Endodermal cell (in vitro differentiated cells): Measurements from ENCODE around the gene WNK1. TPM values are rescaled to one million over a fixed set of nuclear protein-coding genes. Genes with fewer than 3 reads are reported as not detected.

Experiments
- DNase-seq: peaks from one replicate; pipeline ENCODE4 v3.0.0-alpha.2; 2017
- H3K27ac ChIP-seq: 2 replicates; pipeline ENCODE4 v1.5.1; 2013; ENCODE audit warnings: mild to moderate bottlenecking, low read depth, low read length, moderate library complexity
- H3K27me3 ChIP-seq: 2 replicates; pipeline ENCODE4 v1.6.1; 2013; ENCODE audit warnings: mild to moderate bottlenecking, low read length, moderate library complexity; ENCODE audit not compliant: insufficient read depth, control insufficient read depth, poor library complexity, severe bottlenecking
- H3K36me3 ChIP-seq: 2 replicates; pipeline ENCODE4 v1.7.0; 2013; ENCODE audit warnings: mild to moderate bottlenecking, low read length, moderate library complexity; ENCODE audit not compliant: control insufficient read depth, insufficient read depth
- H3K4me1 ChIP-seq: one replicate; pipeline ENCODE4 v1.7.0; 2013; ENCODE audit warnings: low read length; ENCODE audit not compliant: control insufficient read depth, insufficient read depth
- H3K4me3 ChIP-seq: 2 replicates; pipeline ENCODE4 v1.5.1; 2013; ENCODE audit warnings: mild to moderate bottlenecking, low read length, moderate library complexity
- H3K9ac ChIP-seq: 2 replicates; pipeline ENCODE4 v1.6.1; 2013; ENCODE audit warnings: mild to moderate bottlenecking, low read length, moderate library complexity; ENCODE audit not compliant: poor library complexity, severe bottlenecking; ENCODE audit errors: extremely low read depth
- H3K9me3 ChIP-seq: 2 replicates; pipeline ENCODE4 v1.6.1; 2013; ENCODE audit warnings: mild to moderate bottlenecking, low read length, moderate library complexity; ENCODE audit not compliant: control insufficient read depth
- H3K27ac Mint-ChIP-seq: 2 replicates; pipeline ENCODE4 v1.8.0; 2020; ENCODE audit warnings: mixed read lengths
- H3K27me3 Mint-ChIP-seq: 2 replicates; pipeline ENCODE4 v1.8.0; 2021; ENCODE audit warnings: mild to moderate bottlenecking, mixed read lengths; ENCODE audit not compliant: insufficient read depth
- H3K36me3 Mint-ChIP-seq: 2 replicates; pipeline ENCODE4 v1.8.0; 2020; ENCODE audit warnings: low read depth, mixed read lengths
- H3K4me1 Mint-ChIP-seq: 2 replicates; pipeline ENCODE4 v1.8.0; 2020; ENCODE audit warnings: mixed read lengths
- H3K4me3 Mint-ChIP-seq: 2 replicates; pipeline ENCODE4 v1.8.0; 2020; ENCODE audit warnings: mild to moderate bottlenecking, moderate library complexity, mixed read lengths
- H3K9me3 Mint-ChIP-seq: 2 replicates; pipeline ENCODE4 v1.8.0; 2020; ENCODE audit warnings: mild to moderate bottlenecking, mixed read lengths
- WGBS, 2 experiments: methylation state at CpG; one replicate each; pipeline versions ENCODE4 v1.1.5 to v1.1.7; 2013; ENCODE audit warnings: missing lambda C conversion rate in 2 of 2, mixed read lengths in 1 of 2; ENCODE audit not compliant: insufficient coverage in 1 of 2, insufficient read length in 1 of 2; 5-methylcytosine and 5-hydroxymethylcytosine counted together
- total RNA-seq, 2 donors: library from RNA; stranded (reverse); fragmentation: NEBNext Ultra II Directional in 1 of 2; extraction: Animal tissue kit (Norgen Biotek cat#: 25700) in 1 of 2; gene quantifications; 2 replicates in 1 of 2; 3 replicates in 1 of 2; pipeline ENCODE4 v1.2.1, GENCODE V29; 2021
- TF ChIP-seq, protein P1 (sequence below): fragments of 200-600 bp; sonication (generic); conservative IDR thresholded peaks from 2 replicates; pipeline ENCODE4 v1.5.0; 2021; ENCODE audit warnings: antibody characterized with exemption, mild to moderate bottlenecking

The WNK1 gene
- total RNA-seq, 2 donors from 2014 or later: 199 to 412 TPM

DNA sequence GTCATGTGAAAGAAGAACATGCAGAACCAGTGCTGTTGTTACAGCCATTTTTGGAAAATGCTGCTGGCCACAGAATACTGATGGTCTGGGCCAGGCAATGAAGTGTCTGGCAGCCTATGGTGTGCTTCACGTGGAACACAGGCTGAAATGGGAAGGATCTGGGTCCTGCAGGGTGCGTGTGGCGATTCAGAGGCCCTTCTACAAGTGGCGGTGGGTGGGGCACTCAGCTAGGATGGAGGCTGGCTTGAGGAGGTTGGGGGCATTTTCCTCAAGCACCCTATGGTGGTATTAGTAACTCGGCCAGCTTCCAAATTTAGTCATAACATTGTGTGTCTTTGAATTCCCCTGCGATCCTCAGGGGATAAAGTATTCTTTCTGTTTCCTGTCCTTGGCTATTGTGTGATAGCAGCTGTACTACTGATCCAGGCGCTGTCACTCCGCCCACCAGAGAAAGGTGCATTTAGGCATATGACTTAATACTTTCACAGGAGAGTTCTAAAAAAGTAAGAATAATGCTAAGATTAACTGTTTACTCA, 206.3 kb downstream of the WNK1 start:
- Mint-ChIP-seq H3K27me3 (no peaks in the 10 kb centered on the region), H3K4me3 (no peak overlapping the region), H3K4me1 (peaks cover 3% of the 10 kb centered on the region), H3K36me3 (no peaks in the 10 kb centered on the region), H3K9me3 (peaks cover 2% of the 10 kb centered on the region), H3K27ac (no peak overlapping the region)
- TF ChIP-seq, protein P1, sequence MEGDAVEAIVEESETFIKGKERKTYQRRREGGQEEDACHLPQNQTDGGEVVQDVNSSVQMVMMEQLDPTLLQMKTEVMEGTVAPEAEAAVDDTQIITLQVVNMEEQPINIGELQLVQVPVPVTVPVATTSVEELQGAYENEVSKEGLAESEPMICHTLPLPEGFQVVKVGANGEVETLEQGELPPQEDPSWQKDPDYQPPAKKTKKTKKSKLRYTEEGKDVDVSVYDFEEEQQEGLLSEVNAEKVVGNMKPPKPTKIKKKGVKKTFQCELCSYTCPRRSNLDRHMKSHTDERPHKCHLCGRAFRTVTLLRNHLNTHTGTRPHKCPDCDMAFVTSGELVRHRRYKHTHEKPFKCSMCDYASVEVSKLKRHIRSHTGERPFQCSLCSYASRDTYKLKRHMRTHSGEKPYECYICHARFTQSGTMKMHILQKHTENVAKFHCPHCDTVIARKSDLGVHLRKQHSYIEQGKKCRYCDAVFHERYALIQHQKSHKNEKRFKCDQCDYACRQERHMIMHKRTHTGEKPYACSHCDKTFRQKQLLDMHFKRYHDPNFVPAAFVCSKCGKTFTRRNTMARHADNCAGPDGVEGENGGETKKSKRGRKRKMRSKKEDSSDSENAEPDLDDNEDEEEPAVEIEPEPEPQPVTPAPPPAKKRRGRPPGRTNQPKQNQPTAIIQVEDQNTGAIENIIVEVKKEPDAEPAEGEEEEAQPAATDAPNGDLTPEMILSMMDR: no peak
- H3K9me3 ChIP-seq: no peaks in the 10 kb centered on the region
- no peak overlapping the region for H3K4me3 ChIP-seq
- DNase-seq: no peak
- no peaks in the 10 kb centered on the region for H3K36me3 ChIP-seq
- H3K27me3 ChIP-seq: no peaks in the 10 kb centered on the region
- WGBS, 2 experiments: 69 to 80% methylated on average over 5 to 8 of the region's 8 CpGs
- no peaks in the 10 kb centered on the region for H3K4me1 ChIP-seq
- no peak overlapping the region for H3K9ac ChIP-seq
- H3K27ac ChIP-seq: no peak overlapping the region

Other genes starting within 250 kb of the WNK1 start
- gene NINJ2, start 89.1 kb upstream of the WNK1 start, total RNA-seq: 1 to 10 TPM in 1 of 2 donors, under 1 TPM in 1; 0.73 to 5.1 TPM
- gene RAD52, start 197.1 kb downstream of the WNK1 start, total RNA-seq: 10 to 100 TPM; 24.3 to 35.1 TPM
- gene ERC1, start 238.6 kb downstream of the WNK1 start, total RNA-seq: 100 to 1,000 TPM in 1 of 2 donors, 10 to 100 TPM in 1; 60.6 to 159 TPM